ENCODE results near the gene FIBP. TPM values are rescaled to one million over a fixed set of nuclear protein-coding genes. Genes with fewer than 3 reads are reported as not detected.

The FIBP gene
- 159 and 174 TPM in 2 replicates for total RNA-seq

DNA sequence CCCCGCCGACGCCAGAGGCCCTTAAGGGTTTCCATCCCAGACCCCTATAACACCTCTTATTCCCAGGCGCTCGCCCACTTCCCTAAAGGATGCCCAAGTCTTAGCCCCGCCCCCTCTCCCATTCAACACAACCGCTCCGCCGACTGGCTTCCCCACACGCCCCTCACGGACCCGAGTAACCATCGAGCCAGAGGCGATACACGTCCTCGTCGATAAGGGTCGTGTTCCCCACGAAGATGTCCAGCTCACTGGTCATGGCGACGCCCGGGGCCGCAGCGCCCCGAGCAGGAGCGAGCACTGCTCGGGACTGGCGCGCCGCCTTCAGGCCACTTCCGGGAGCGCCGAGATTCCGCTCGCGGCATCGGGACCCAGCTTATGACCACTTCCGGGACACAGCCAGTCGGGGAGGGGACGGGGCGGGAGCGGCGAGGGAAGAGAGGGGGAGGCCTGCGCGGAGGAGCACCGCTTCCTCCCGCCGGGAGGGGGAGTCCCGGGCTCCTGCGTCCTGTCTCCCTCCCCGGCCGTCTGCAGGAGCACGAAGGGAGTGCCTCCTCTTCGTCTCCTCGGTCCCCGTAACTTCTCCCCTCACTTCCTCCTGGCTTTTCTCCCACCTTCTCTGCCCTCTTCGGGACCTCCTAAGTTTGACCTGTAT, at the start of gene FIBP:
Gene FIBP (minus strand): TSS at position 309 of the 652 bp plus-strand sequence. CDS start 53 bp downstream, at position 256.

DNA sequence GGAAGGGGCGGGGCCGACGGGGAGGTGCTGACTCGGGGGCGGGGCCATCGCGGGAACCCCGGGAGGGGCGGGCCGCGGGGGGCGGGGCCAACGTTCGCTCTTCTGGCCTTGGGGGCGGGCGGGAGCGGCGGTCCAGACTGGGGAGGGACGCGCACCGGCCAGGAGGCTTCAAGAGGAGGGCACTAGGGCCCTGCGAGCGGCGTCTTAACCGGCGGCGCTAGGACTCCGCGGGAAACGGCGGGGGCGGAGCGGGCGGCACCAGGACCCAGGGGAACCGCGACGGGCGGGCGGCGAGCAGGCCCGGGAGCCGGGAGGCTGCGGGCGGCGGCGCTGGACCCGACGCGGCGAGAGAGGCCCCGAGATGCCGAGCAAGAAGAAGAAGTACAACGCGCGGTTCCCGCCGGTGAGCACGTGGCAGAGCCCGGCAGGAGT, 30.9 kb upstream of the FIBP start, which contains the start of gene DRAP1:
Gene DRAP1 (plus strand): TSS at position 286 of the 432 bp plus-strand sequence. CDS start 76 bp downstream, at position 362.

DNA sequence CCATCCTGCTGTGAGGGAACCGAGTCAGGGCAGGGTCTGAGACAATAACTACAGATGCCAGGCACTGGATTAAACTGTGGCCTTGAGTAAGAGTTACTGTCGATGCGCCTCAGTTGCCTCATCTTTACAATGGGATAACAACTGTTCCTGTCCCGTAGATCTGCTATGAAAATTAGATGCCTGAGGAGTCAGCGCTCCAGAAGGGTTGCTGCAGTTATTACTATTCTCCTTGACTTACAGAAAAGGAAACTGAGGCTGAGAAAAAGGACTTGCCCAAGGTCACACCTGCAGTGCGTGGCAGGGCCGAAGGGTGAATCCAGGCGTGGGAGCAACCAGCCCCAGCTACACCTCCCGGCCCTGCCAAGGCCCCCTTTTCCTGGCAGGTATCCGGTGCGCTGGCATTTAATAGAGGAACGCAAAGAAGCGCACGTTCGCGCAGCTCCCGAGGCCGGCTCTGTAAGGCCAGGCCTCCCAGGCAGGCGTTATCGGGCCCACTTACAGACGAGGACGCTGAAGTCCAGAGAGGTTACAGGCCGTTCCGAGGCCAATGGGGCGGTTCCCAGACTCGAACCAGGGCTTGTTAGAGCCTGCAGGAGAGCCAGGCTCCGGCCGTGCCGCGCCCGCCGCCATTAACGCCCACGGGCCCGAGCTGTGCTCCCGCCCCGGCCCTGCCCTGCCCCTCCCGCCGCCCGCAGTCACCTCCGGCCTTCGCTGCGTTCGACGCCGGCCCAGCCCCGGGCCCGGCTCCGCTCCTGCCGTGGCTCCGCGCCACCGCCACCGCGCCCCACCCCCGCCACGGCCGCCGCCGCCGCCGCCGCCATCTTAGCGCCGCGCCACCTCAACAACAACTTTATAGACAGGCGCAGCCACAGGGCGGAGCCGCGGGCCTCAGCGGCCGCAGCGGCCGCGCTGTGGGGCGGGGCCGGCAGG, 30.2 kb upstream of the FIBP start, which contains the start of gene C11orf68:
Gene C11orf68 (minus strand): TSS at position 852 of the 930 bp plus-strand sequence. CDS start 31 bp downstream, at position 821.

GRCh38 chr11:65900125-65900898, 12.0 kb upstream of the FIBP start, which contains the start of gene FOSL1:
FOSL1 (minus strand) TSS chr11:65900388; CDS start chr11:65900339, 49 bp downstream.

GRCh38 chr11:65890324-65891218, 2.3 kb upstream of the FIBP start, which contains the start of gene CCDC85B:
CCDC85B (plus strand) TSS chr11:65890673; CDS start chr11:65890784, 111 bp downstream.

DNA sequence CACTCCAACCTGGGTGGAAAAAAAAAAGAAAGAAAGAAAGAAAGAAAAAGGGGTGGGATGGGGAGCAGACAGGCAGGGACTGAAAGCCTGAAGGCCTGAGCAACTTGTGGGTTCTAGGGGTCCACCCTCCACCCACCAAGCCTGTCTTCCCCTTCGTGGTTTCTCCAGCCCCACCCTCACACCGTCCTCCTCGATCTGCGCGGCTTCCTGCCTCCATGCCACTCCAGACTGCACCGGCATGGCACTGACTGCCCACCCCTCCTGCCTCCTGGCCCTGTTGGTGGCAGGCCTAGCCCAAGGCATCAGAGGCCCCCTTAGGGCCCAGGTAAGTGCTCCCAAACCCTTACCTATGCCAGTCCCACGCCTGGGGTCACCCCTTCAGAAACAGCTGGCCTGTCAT, 8.7 kb downstream of the FIBP start, which contains the start of gene CTSW:
Gene CTSW (plus strand): TSS at position 221 of the 400 bp plus-strand sequence. CDS start 18 bp downstream, at position 239.

DNA sequence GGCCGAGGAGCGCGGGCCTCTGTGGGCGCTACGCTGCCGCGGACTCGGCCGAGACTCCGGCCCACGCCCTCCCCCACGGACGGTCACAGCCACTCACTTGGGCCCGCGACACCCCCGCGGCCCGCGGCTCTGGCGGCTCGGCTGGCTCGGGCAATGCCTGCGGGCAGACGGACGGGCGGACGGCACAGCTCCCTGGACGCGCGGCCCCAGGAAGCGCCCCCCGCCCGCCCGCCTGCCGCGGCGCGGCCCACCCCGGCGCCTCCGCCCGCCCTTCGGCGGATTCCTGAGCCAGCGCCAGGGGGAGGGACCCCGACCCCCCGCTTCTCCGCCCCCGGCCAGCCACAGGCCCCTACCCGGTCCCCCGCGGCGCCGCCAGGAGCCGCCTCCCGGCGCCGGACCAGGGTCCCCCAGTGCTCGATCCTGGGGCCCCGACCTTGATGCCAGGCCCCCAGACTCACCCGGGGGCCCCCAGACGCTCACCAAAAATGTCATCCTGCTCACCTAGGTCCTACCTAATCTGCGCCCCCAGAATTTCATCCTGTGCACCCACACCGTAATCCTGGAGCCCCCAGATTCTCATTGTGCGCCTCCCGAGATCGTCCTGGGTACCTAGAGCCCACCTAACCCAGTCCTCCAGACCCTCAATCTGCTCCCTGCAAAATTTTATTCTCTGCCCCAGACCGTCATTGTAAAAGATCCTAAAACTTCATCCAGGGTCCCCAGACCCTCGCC, 15.5 kb downstream of the FIBP start, which contains the start of gene EFEMP2:
Gene EFEMP2 (minus strand): TSS at position 215 of the 732 bp plus-strand sequence. CDS start 446 bp downstream, outside the sequence.

GRCh38 chr11:65860278-65861164, 27.8 kb downstream of the FIBP start, which contains the start of gene MUS81:
MUS81 (plus strand) TSS chr11:65860433; CDS start chr11:65860754, 321 bp downstream.

GRCh38 chr11:65857853-65858680, 30.2 kb downstream of the FIBP start, which contains the start of gene CFL1:
CFL1 (minus strand) TSS chr11:65858180; CDS start chr11:65858099, 81 bp downstream.

Other genes with a start within 250 kb of the FIBP start
- 10.7 and 19.0 TPM in 2 replicates for gene RELA, start 225.6 kb downstream of the FIBP start, total RNA-seq
- 33.0 and 43.6 TPM in 2 replicates for gene KAT5, start 176.2 kb downstream of the FIBP start, total RNA-seq
- gene RNASEH2C, start 167.7 kb downstream of the FIBP start, total RNA-seq: 13.9 and 42.2 TPM in 2 replicates
- 11.7 and 23.4 TPM in 2 replicates for gene AP5B1, start 107.5 kb downstream of the FIBP start, total RNA-seq
- 8.1 and 61.7 TPM in 2 replicates for gene OVOL1, start 101.4 kb downstream of the FIBP start, total RNA-seq
- gene SNX32, start 54.5 kb downstream of the FIBP start, total RNA-seq: 0.24 and 0.43 TPM in 2 replicates
- 598 and 942 TPM in 2 replicates for gene CFL1, start 30.3 kb downstream of the FIBP start, total RNA-seq
- gene MUS81, start 28.0 kb downstream of the FIBP start, total RNA-seq: 49.4 and 60.2 TPM in 2 replicates
- gene EFEMP2, start 15.7 kb downstream of the FIBP start, total RNA-seq: 5.3 and 10.4 TPM in 2 replicates
- gene CTSW, start 8.6 kb downstream of the FIBP start, total RNA-seq: not detected in 2 replicates
- 40.7 and 53.5 TPM in 2 replicates for gene CCDC85B, start 2.2 kb upstream of the FIBP start, total RNA-seq
- gene FOSL1, start 11.9 kb upstream of the FIBP start, total RNA-seq: 7.0 and 33.3 TPM in 2 replicates
- gene C11orf68, start 30.6 kb upstream of the FIBP start, total RNA-seq: 6.8 and 18.6 TPM in 2 replicates
- gene DRAP1, start 31.0 kb upstream of the FIBP start, total RNA-seq: 107 and 153 TPM in 2 replicates
- not detected in 2 replicates for gene TSGA10IP, start 57.0 kb upstream of the FIBP start, total RNA-seq
- gene SART1, start 73.3 kb upstream of the FIBP start, total RNA-seq: 18.8 and 22.7 TPM in 2 replicates
- gene EIF1AD, start 113.7 kb upstream of the FIBP start, total RNA-seq: 22.4 and 41.4 TPM in 2 replicates
- 7.7 and 10.8 TPM in 2 replicates for gene BANF1, start 114.0 kb upstream of the FIBP start, total RNA-seq
- gene CST6, start 123.5 kb upstream of the FIBP start, total RNA-seq: 2.3 and 33.7 TPM in 2 replicates
- under 0.01 TPM in 1 of 2 replicates, not detected in the other for gene CATSPER1, start 138.0 kb upstream of the FIBP start, total RNA-seq
- gene GAL3ST3, start 160.7 kb upstream of the FIBP start, total RNA-seq: 0.48 TPM in 1 of 2 replicates, not detected in the other
- 121 and 139 TPM in 2 replicates for gene SF3B2, start 163.9 kb upstream of the FIBP start, total RNA-seq
- 12.1 and 21.2 TPM in 2 replicates for gene PACS1, start 181.8 kb upstream of the FIBP start, total RNA-seq